ENCODE data around the gene CLEC4G. TPM values are rescaled to one million over a fixed set of nuclear protein-coding genes. Genes with fewer than 3 reads are reported as not detected.

Gene CLEC4G
- total RNA-seq, 4 donors from 2014 or later = 0.49 to 3.9 TPM; not detected in 2

DNA sequence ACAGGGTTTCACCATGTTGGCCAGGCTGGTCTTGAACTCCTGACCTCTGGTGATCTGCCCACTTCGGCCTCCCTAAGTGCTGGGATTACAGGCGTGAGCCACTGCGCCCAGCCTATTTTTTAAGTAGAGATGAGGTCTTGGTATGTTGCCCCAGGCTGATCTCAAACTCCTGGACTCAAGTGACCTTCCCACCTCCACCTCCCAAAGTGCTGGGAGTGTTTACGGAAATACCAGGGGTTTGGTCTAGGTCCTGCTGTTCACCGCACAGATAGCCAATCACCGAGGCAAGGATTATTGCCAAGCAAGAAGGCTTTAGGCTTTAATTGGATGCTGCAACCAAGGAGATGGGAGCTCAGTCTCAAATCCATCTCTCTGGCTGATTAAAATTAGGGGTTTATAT, 11.6 kb downstream of the CLEC4G start:
- WGBS = 81% methylated on average over 6 of the region's 6 CpGs
- Histone ChIP-seq H3K36me3 (no peaks in the 10 kb centered on the region), H3K27me3 (peaks cover 6% of the 10 kb centered on the region), H3K9me3 (no peaks in the 10 kb centered on the region), H3K4me1 (no peaks in the 10 kb centered on the region), H3K27ac (no peak overlapping the region), H3K4me3 (no peak overlapping the region)
- TF ChIP-seq EP300 (IDR thresholded peaks at IDR 0.05) (no peak), POLR2AphosphoS5 (IDR thresholded peaks at IDR 0.05) (no peak), POLR2A (IDR thresholded peaks at IDR 0.05) (no peak)
- TF ChIP-seq, protein P1, sequence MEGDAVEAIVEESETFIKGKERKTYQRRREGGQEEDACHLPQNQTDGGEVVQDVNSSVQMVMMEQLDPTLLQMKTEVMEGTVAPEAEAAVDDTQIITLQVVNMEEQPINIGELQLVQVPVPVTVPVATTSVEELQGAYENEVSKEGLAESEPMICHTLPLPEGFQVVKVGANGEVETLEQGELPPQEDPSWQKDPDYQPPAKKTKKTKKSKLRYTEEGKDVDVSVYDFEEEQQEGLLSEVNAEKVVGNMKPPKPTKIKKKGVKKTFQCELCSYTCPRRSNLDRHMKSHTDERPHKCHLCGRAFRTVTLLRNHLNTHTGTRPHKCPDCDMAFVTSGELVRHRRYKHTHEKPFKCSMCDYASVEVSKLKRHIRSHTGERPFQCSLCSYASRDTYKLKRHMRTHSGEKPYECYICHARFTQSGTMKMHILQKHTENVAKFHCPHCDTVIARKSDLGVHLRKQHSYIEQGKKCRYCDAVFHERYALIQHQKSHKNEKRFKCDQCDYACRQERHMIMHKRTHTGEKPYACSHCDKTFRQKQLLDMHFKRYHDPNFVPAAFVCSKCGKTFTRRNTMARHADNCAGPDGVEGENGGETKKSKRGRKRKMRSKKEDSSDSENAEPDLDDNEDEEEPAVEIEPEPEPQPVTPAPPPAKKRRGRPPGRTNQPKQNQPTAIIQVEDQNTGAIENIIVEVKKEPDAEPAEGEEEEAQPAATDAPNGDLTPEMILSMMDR (IDR thresholded peaks at IDR 0.05) = no peak
- no peak for DNase-seq (ENCODE audit: low spot score in 2 of 2)

DNA sequence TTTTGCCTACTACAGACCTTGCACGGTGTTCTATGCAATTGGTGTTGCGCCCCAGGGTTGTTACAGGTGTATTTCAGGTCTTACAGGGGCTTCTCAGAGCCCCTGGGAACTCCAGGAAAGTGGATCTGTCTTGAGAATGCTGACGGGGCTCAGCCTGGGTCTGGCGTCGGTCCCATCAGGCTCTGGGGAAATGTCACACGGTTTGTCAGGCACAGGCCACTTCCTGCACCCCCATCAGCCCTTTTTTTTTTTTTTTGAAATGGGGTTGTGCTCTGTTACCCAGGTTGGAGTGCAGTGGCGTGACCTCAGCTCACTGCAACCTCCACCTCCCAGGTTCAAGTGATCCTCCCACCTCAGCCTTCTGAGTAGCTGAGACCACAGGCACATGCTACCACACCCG, 13.2 kb downstream of the CLEC4G start:
- Histone ChIP-seq H3K27ac (no peak overlapping the region), H3K9me3 (no peaks in the 10 kb centered on the region), H3K4me1 (no peaks in the 10 kb centered on the region), H3K4me3 (no peak overlapping the region), H3K36me3 (no peaks in the 10 kb centered on the region), H3K27me3 (peaks cover 6% of the 10 kb centered on the region)
- DNase-seq (ENCODE audit: low spot score in 2 of 2) = no peak
- TF ChIP-seq, protein P1 (IDR thresholded peaks at IDR 0.05) = no peak
- TF ChIP-seq EP300 (IDR thresholded peaks at IDR 0.05) (no peak), POLR2A (IDR thresholded peaks at IDR 0.05) (no peak), POLR2AphosphoS5 (IDR thresholded peaks at IDR 0.05) (no peak)
- 61% methylated on average over 8 of the region's 8 CpGs for WGBS

- WGBS = 94% methylated on average over 1 of the region's 1 CpG
- DNase-seq (ENCODE audit: low spot score in 2 of 2) = no peak
- H3K27ac ChIP-seq = no peak overlapping the region
- no peaks in the 10 kb centered on the region for H3K4me1 ChIP-seq
- H3K9me3 ChIP-seq = no peaks in the 10 kb centered on the region
- H3K27me3 ChIP-seq = peaks cover 5% of the 10 kb centered on the region
- no peaks in the 10 kb centered on the region for H3K36me3 ChIP-seq
- H3K4me3 ChIP-seq = no peak overlapping the region
- no peak for TF ChIP-seq POLR2AphosphoS5 (IDR thresholded peaks at IDR 0.05)
- TF ChIP-seq, protein P1 (IDR thresholded peaks at IDR 0.05) = no peak
- no peak for TF ChIP-seq POLR2A (IDR thresholded peaks at IDR 0.05)
- TF ChIP-seq EP300 (IDR thresholded peaks at IDR 0.05) = no peak
Observed at GRCh38 chr19:7716762-7717161, 15.1 kb downstream of the CLEC4G start.

DNA sequence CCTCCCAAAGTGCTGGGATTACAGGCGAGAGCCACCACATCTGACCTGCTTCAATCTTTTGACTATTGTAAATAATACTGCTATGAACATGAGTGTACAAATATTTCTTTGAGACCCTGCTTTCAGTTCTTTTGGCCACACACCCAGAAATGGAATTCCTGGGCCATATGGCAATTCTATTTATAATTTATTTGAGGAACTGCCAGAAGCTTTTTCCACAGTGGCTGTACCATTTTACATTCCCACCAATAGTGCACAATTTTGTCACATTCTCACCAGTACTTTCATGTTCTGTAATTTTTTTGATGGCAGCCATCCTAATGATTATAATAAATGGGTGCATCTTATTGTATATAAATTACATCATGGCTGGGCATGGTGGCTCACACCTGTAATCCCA, 16.2 kb downstream of the CLEC4G start:
- Histone ChIP-seq H3K27ac (no peak overlapping the region), H3K27me3 (no peaks in the 10 kb centered on the region), H3K4me3 (no peak overlapping the region), H3K36me3 (no peaks in the 10 kb centered on the region), H3K4me1 (no peaks in the 10 kb centered on the region), H3K9me3 (no peaks in the 10 kb centered on the region)
- WGBS = 77% methylated on average over 1 of the region's 1 CpG
- TF ChIP-seq POLR2AphosphoS5 (IDR thresholded peaks at IDR 0.05) = no peak
- no peak for TF ChIP-seq EP300 (IDR thresholded peaks at IDR 0.05)
- TF ChIP-seq POLR2A (IDR thresholded peaks at IDR 0.05) = no peak
- TF ChIP-seq, protein P1 (IDR thresholded peaks at IDR 0.05) = no peak
- no peak for DNase-seq (ENCODE audit: low spot score in 2 of 2)

DNA sequence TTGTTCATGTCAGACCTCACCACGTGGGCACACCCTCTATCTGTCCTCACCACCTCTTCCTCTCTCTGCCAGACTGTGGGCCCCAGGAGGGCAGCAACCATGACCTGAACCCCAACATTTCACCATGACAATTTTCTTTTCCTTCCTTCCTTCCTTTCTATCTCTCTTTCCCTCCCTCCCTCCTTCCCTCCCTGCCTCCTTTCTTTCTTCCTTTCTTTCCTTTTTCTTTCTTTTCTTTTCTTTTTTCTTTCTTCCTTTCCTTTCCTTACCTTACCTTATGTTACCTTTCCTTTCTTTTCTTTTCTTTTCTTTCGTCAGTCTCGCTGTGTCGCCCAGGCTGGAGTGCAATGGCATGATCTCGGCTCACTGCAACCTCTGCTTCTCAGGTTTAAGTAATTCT, 21.3 kb downstream of the CLEC4G start:
- TF ChIP-seq POLR2AphosphoS5 (IDR thresholded peaks at IDR 0.05) (no peak), EP300 (IDR thresholded peaks at IDR 0.05) (no peak), POLR2A (IDR thresholded peaks at IDR 0.05) (no peak)
- TF ChIP-seq, protein P1 (IDR thresholded peaks at IDR 0.05) = no peak
- Histone ChIP-seq H3K27me3 (no peaks in the 10 kb centered on the region), H3K27ac (no peak overlapping the region), H3K4me3 (no peak overlapping the region), H3K9me3 (no peaks in the 10 kb centered on the region), H3K4me1 (peaks cover 3% of the 10 kb centered on the region), H3K36me3 (no peaks in the 10 kb centered on the region)
- 85% methylated on average over 5 of the region's 5 CpGs for WGBS
- no peak for DNase-seq (ENCODE audit: low spot score in 2 of 2)
